Measurements from ENCODE around the gene VRK1.

Gene VRK1

DNA sequence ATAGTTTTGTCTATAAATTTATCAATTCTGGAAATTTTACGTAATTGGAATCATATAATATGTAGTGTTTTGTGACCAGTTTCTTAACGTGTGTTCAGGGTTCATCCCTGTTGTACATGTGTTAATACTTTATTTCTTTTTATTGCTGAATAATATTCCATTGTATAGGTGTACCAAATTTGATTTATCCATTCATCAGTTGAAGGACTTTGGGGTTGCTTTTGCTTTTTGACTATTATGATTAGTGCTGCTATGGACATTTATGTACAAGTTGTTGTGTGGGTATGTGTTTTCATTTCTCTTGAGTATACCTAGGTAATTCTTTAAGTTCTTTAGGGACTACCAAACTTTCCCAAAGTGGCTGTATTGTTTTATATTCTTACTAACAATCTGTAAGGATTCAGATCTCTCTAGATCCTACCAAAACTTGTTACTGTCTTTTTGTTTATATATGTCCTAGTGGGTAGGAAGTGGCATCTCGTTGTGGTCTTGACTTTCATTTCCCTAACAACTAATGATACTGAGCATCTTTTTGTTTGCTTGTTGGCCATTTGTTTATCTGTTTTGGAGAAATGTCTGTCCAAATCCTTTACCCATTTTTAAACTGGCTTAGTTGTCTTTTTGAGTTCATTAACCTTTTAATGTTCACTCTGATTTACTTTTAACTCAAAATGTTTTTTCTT lies 14.9 kb downstream of the VRK1 start:
- H3K4me1 ChIP-seq (ENCODE audit: low read length): peaks cover 5% of the 10 kb centered on the region; the same call in 1 of the 2 replicates
- H3K36me3 ChIP-seq (replicated peaks; ENCODE audit: insufficient read depth, low read length): no peaks in the 10 kb centered on the region
- H3K4me3 ChIP-seq (ENCODE audit: low read length): no peak overlapping the region
- H4K20me1 ChIP-seq (ENCODE audit: insufficient read depth, low read length): no peaks in the 10 kb centered on the region
- H2AFZ ChIP-seq (ENCODE audit: low read length): no peak overlapping the region
- DNase-seq: no peak
- no peak overlapping the region for H3K27ac ChIP-seq (ENCODE audit: low read length)
- TF ChIP-seq EZH2phosphoT487 (IDR thresholded peaks at IDR 0.05; ENCODE audit: low read length) (no peak), EZH2 (optimal IDR thresholded peaks at IDR 0.05; ENCODE audit: low read depth, low read length) (no peak)
- TF ChIP-seq, protein P1, sequence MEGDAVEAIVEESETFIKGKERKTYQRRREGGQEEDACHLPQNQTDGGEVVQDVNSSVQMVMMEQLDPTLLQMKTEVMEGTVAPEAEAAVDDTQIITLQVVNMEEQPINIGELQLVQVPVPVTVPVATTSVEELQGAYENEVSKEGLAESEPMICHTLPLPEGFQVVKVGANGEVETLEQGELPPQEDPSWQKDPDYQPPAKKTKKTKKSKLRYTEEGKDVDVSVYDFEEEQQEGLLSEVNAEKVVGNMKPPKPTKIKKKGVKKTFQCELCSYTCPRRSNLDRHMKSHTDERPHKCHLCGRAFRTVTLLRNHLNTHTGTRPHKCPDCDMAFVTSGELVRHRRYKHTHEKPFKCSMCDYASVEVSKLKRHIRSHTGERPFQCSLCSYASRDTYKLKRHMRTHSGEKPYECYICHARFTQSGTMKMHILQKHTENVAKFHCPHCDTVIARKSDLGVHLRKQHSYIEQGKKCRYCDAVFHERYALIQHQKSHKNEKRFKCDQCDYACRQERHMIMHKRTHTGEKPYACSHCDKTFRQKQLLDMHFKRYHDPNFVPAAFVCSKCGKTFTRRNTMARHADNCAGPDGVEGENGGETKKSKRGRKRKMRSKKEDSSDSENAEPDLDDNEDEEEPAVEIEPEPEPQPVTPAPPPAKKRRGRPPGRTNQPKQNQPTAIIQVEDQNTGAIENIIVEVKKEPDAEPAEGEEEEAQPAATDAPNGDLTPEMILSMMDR (IDR thresholded peaks at IDR 0.05; ENCODE audit: low read length): no peak
- H3K9ac ChIP-seq (ENCODE audit: low read length): no peak overlapping the region
- no peaks in the 10 kb centered on the region for H3K9me2 ChIP-seq (replicated peaks; ENCODE audit: insufficient read depth, low read length)
- H3K4me2 ChIP-seq (ENCODE audit: low read depth, low read length): no peak overlapping the region
- H3F3A ChIP-seq (ENCODE audit: insufficient read depth, low read length): no peaks in the 10 kb centered on the region
- no peaks in the 10 kb centered on the region for H3K9me3 ChIP-seq (replicated peaks; ENCODE audit: insufficient read depth, low read length)
- H3K79me2 ChIP-seq (ENCODE audit: low read length): peaks cover 81% of the 10 kb centered on the region
- H3K27me3 ChIP-seq (replicated peaks; ENCODE audit: insufficient read depth, low read length): no peaks in the 10 kb centered on the region

DNA sequence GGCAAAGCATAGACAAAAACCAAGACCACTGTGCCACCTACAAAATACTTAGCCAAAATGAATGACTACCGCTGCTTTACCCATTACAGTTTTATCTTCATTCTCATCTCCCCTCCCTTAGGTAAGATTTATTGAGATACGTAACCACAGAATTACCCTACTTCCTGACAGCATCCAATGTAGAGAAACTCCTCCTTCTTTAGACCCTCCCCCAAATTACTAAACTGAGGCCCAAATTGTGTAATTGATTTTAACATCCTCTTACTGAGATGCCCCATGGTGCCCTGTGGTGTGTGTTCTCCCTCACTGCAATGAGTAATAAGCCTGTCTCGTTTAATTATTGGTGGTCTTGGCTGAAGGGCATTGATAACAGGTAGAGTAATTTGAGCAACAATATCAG lies 19.1 kb downstream of the VRK1 start:
- H3K79me2 ChIP-seq (ENCODE audit: low read length): peaks cover 66% of the 10 kb centered on the region
- no peak overlapping the region for H3K9ac ChIP-seq (ENCODE audit: low read length)
- H3K4me3 ChIP-seq (ENCODE audit: low read length): no peak overlapping the region
- H3F3A ChIP-seq (ENCODE audit: insufficient read depth, low read length): no peaks in the 10 kb centered on the region
- no peaks in the 10 kb centered on the region for H3K9me2 ChIP-seq (replicated peaks; ENCODE audit: insufficient read depth, low read length)
- no peak overlapping the region for H2AFZ ChIP-seq (ENCODE audit: low read length)
- H3K36me3 ChIP-seq (replicated peaks; ENCODE audit: insufficient read depth, low read length): no peaks in the 10 kb centered on the region
- H3K4me2 ChIP-seq (ENCODE audit: low read depth, low read length): no peak overlapping the region
- H3K9me3 ChIP-seq (replicated peaks; ENCODE audit: insufficient read depth, low read length): no peaks in the 10 kb centered on the region
- peaks cover 5% of the 10 kb centered on the region; the same call in 1 of the 2 replicates for H3K4me1 ChIP-seq (ENCODE audit: low read length)
- no peaks in the 10 kb centered on the region for H3K27me3 ChIP-seq (replicated peaks; ENCODE audit: insufficient read depth, low read length)
- DNase-seq: no peak
- TF ChIP-seq, protein P1 (IDR thresholded peaks at IDR 0.05; ENCODE audit: low read length): no peak
- no peak for TF ChIP-seq EZH2 (optimal IDR thresholded peaks at IDR 0.05; ENCODE audit: low read depth, low read length)
- no peak for TF ChIP-seq EZH2phosphoT487 (IDR thresholded peaks at IDR 0.05; ENCODE audit: low read length)
- no peak overlapping the region for H3K27ac ChIP-seq (ENCODE audit: low read length)
- H4K20me1 ChIP-seq (ENCODE audit: insufficient read depth, low read length): no peaks in the 10 kb centered on the region

DNA sequence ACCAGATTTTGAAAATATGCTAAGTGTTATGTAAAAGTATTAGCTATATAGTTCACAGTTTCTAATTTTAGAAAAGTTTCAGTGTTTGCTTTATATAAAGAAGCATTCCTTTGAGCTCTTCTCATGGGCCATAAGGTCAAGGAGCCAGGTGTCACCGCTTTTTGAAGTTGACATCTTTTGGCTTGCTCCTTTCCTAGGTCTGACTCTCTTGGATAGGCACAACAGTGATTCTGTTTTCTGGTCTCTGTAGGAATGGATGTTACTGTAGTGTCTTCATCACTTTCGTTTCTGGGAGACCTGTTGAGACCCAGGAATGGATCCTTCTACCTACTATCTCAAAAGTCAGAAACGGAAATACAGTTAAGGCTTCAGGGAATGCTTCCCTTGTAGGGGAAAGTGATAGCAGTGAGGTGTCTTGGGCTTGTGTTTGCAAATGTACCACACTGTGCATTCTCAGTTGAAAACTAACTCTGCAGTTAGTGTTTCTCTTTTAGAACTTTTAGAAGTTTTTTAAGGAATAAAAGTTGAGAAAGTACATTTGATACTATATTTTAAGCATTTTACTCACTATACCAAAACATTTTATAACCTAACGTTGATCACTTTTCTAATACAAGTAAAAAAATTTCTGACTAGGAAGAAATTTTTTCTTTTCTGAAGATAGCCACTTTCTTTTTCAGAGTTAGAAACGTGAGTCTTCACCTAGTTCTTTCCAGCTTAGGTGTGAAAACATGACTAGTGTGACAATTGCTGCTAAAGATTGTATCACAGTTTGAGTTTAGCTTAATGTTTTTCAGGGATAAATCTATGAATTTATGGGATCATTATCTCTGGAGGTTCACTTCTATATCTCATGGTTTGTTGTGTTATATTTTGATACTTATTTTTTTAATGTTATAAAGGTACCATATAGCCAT lies 20.8 kb downstream of the VRK1 start:
- Histone ChIP-seq H2AFZ (ENCODE audit: low read length) (no peak overlapping the region), H3K36me3 (replicated peaks; ENCODE audit: insufficient read depth, low read length) (no peaks in the 10 kb centered on the region), H3K4me2 (ENCODE audit: low read depth, low read length) (no peak overlapping the region), H3K9ac (ENCODE audit: low read length) (no peak overlapping the region), H3K9me3 (replicated peaks; ENCODE audit: insufficient read depth, low read length) (no peaks in the 10 kb centered on the region), H3K79me2 (ENCODE audit: low read length) (peaks cover 58% of the 10 kb centered on the region), H3K4me1 (ENCODE audit: low read length) (no peaks in the 10 kb centered on the region), H3K27ac (ENCODE audit: low read length) (no peak overlapping the region), H3K27me3 (replicated peaks; ENCODE audit: insufficient read depth, low read length) (no peaks in the 10 kb centered on the region), H4K20me1 (ENCODE audit: insufficient read depth, low read length) (no peaks in the 10 kb centered on the region), H3F3A (ENCODE audit: insufficient read depth, low read length) (no peaks in the 10 kb centered on the region), H3K9me2 (replicated peaks; ENCODE audit: insufficient read depth, low read length) (no peaks in the 10 kb centered on the region), H3K4me3 (ENCODE audit: low read length) (no peak overlapping the region)
- DNase-seq: no peak
- TF ChIP-seq EZH2phosphoT487 (IDR thresholded peaks at IDR 0.05; ENCODE audit: low read length) (no peak), EZH2 (optimal IDR thresholded peaks at IDR 0.05; ENCODE audit: low read depth, low read length) (no peak)
- TF ChIP-seq, protein P1 (IDR thresholded peaks at IDR 0.05; ENCODE audit: low read length): no peak
